ENCODE measurements around the gene IL23R.

DNA sequence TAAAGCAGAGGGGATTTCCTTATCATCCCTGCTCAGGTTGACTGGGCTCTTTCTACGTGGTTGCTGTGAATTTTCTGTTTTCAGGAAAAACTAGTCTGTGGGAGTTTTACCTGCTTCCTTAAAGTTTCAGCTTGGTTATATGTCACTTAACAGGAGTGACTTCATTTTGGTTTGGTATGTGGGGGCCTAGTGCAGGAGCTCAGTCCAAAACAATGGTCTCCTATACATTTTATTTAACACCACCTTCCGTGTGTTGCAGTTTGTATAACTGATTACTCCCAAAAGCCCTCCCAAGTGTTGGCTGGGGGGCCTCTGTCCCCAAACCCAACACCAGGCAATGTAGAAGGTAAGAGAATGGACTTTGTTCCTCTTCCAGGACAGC, 5.3 kb downstream of the IL23R start:
- TF ChIP-seq, protein P1, sequence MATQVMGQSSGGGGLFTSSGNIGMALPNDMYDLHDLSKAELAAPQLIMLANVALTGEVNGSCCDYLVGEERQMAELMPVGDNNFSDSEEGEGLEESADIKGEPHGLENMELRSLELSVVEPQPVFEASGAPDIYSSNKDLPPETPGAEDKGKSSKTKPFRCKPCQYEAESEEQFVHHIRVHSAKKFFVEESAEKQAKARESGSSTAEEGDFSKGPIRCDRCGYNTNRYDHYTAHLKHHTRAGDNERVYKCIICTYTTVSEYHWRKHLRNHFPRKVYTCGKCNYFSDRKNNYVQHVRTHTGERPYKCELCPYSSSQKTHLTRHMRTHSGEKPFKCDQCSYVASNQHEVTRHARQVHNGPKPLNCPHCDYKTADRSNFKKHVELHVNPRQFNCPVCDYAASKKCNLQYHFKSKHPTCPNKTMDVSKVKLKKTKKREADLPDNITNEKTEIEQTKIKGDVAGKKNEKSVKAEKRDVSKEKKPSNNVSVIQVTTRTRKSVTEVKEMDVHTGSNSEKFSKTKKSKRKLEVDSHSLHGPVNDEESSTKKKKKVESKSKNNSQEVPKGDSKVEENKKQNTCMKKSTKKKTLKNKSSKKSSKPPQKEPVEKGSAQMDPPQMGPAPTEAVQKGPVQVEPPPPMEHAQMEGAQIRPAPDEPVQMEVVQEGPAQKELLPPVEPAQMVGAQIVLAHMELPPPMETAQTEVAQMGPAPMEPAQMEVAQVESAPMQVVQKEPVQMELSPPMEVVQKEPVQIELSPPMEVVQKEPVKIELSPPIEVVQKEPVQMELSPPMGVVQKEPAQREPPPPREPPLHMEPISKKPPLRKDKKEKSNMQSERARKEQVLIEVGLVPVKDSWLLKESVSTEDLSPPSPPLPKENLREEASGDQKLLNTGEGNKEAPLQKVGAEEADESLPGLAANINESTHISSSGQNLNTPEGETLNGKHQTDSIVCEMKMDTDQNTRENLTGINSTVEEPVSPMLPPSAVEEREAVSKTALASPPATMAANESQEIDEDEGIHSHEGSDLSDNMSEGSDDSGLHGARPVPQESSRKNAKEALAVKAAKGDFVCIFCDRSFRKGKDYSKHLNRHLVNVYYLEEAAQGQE (IDR thresholded peaks at IDR 0.05; ENCODE audit: insufficient read depth in 1 of 2, low read depth in 2 of 2, low read length in 2 of 2), result no peak
- TF ChIP-seq POLR2AphosphoS5 (IDR thresholded peaks at IDR 0.05; ENCODE audit: low read depth, low read length), result no peak
- TF ChIP-seq TAF1 (IDR thresholded peaks at IDR 0.05; ENCODE audit: borderline replicate concordance, insufficient read depth, low read length), result no peak
- TF ChIP-seq SIN3A (IDR thresholded peaks at IDR 0.05; ENCODE audit: borderline replicate concordance, insufficient read depth, low read length), result no peak
